Prostate gland (tissue), 2 donors: ENCODE results near the gene CHST13. TPM values are rescaled to one million over a fixed set of nuclear protein-coding genes. Genes with fewer than 3 reads are reported as not detected.

ENCODE experiments used
- DNase-seq: peaks from one replicate; pipeline ENCODE4 v3.0.0-alpha.2; 2019; ENCODE audit warnings: low spot score
- H3K27ac ChIP-seq, 2 donors: fragments of 200-600 bp; sonication (generic); 2 replicates each; pipeline ENCODE4 v1.5.1; 2017 to 2019
- H3K27me3 ChIP-seq: fragments of 200-600 bp; sonication (generic); replicated peaks from 2 replicates; pipeline ENCODE4 v1.5.1; 2019; ENCODE audit not compliant: insufficient read depth
- H3K36me3 ChIP-seq, 2 donors: fragments of 200-600 bp; sonication (generic); 1 replicate in 1 of 2; 2 replicates in 1 of 2; pipeline versions ENCODE4 v1.5.1 to v1.8.1; 2017 to 2019
- H3K4me1 ChIP-seq: fragments of 200-600 bp; sonication (generic); replicated peaks from 2 replicates; pipeline ENCODE4 v1.5.1; 2019
- H3K4me3 ChIP-seq, 2 donors: fragments of 200-600 bp; sonication (generic); 2 replicates each; pipeline ENCODE4 v1.5.1; 2017 to 2019
- H3K9me3 ChIP-seq: fragments of 200-600 bp; sonication (generic); 2 replicates; pipeline ENCODE4 v1.5.1; 2017
- POLR2A ChIP-seq: fragments of 450-650 bp; IDR thresholded peaks from one replicate; pipeline ENCODE4 v1.6.1; 2016; ENCODE audit warnings: antibody characterized with exemption, mild to moderate bottlenecking
- POLR2AphosphoS5 ChIP-seq: sonication (generic); formaldehyde crosslinking; IDR thresholded peaks from one replicate; pipeline ENCODE4 v1.6.1; 2017; ENCODE audit warnings: antibody characterized with exemption
- WGBS: methylation state at CpG from one replicate; pipeline ENCODE4 v1.1.5; 2018; 5-methylcytosine and 5-hydroxymethylcytosine counted together
- intact Hi-C: fragments of 100-400 bp; cut with DNase I; formaldehyde crosslinking; loops from one replicate; pipeline ENCODE4 v1.14.2; 2022
- total RNA-seq, 2 donors: library from RNA; depleted of rRNA; stranded (reverse); fragments of >200 nt; gene quantifications; one replicate each; pipeline ENCODE4 v1.1.0, GENCODE V29; 2016
- TF ChIP-seq, protein P1 (sequence below), 4 experiments: fragments of 200-600 bp in 2 of 4; fragments of 450-650 bp in 2 of 4; sonication (generic) in 2 of 4; IDR thresholded peaks; 1 replicate in 3 of 4; 2 replicates in 1 of 4; pipeline ENCODE4 v1.5.1; 2016 to 2019; ENCODE audit warnings: antibody characterized with exemption in 4 of 4, mild to moderate bottlenecking in 2 of 4, moderate library complexity in 2 of 4

The CHST13 gene
- total RNA-seq, 2 donors from 2014 or later: 6.9 TPM; not detected in 1

DNA sequence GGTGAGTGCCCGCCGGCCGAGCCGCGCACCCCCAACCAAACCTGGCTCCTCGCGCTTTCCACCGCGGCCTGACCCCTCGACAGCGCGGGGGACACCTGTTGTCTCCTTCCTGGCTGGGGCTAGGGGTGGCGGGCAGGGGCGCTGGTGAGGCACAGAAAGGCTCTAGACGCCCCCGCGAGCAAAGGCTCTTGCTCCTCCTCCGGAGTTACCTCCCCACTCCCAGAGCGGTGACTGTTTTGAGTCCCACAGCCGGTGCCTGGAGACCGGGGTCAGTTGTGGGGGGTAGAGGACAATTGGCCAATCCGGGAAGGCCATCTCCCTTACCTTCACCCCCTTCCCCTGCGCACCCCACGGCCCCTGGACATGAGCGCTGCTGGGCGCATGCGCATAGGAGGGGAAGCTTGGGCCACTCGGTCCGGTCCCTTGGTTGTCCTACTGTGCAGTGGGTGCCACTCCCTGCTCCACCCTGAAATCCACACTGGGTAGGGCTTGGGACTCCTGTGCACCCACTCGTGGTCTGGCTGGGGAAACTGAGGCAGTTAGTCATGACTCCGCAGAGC is 554 bp downstream of the CHST13 start:
- DNase-seq: no peak
- intact Hi-C loops: loop anchor here (5.0 kb wide), 1 partner anchor 1023 kb away; no protein-coding TSS in a partner anchor
- H3K36me3 ChIP-seq: no peaks in the 10 kb centered on the region
- H3K9me3 ChIP-seq: no peaks in the 10 kb centered on the region
- 10% methylated on average over 26 of the region's 31 CpGs for WGBS
- peaks cover 6% of the 10 kb centered on the region for H3K27me3 ChIP-seq
- peak overlapping the region; percentile 21 to 29 for H3K4me3 ChIP-seq
- TF ChIP-seq POLR2AphosphoS5 (no peak), POLR2A (no peak)
- TF ChIP-seq, protein P1, sequence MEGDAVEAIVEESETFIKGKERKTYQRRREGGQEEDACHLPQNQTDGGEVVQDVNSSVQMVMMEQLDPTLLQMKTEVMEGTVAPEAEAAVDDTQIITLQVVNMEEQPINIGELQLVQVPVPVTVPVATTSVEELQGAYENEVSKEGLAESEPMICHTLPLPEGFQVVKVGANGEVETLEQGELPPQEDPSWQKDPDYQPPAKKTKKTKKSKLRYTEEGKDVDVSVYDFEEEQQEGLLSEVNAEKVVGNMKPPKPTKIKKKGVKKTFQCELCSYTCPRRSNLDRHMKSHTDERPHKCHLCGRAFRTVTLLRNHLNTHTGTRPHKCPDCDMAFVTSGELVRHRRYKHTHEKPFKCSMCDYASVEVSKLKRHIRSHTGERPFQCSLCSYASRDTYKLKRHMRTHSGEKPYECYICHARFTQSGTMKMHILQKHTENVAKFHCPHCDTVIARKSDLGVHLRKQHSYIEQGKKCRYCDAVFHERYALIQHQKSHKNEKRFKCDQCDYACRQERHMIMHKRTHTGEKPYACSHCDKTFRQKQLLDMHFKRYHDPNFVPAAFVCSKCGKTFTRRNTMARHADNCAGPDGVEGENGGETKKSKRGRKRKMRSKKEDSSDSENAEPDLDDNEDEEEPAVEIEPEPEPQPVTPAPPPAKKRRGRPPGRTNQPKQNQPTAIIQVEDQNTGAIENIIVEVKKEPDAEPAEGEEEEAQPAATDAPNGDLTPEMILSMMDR (IDR thresholded peaks at IDR 0.05): no peak
- H3K4me1 ChIP-seq: no peaks in the 10 kb centered on the region
- H3K27ac ChIP-seq: no peak overlapping the region

DNA sequence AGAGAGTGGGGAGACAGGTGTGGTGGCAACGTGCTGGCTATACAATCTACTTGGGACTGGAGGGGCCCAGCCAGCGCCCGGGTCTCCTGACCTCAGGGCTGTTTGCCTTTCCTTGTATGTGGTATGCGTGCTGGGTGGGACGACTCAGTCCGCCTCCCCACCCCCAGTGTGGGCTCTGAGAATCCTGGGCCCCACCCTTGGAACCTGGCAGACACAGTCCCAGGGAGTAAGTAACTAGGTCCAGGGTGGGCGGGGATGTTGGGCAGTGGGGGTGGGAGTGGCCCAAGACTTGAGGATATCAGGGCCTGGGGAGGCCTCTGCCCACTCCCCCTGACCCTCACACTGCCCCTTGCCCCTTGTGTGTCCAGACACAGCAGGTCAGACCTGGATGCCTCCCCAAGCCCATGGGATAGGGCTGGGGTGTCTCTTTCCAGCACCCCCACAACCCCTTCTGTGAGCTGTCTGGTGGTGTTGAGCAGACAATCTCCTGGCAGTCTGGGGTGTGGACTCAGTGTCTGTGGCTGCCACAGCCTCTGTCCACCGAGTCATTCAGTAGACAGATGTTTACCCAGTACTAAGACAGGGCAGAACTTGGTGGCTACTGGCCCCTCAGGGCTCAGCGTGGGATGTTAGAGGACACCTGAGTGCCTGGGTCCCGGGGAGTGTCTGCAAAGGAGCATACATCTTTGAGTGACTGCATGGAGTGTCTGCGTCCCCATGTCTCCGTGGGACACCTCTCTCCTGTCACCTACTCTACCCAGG is 1.3 kb downstream of the CHST13 start:
- 89% methylated on average over 12 of the region's 12 CpGs for WGBS
- Histone ChIP-seq H3K36me3 (no peaks in the 10 kb centered on the region), H3K27me3 (peaks cover 6% of the 10 kb centered on the region), H3K4me3 (no peak overlapping the region), H3K27ac (no peak overlapping the region), H3K4me1 (no peaks in the 10 kb centered on the region), H3K9me3 (no peaks in the 10 kb centered on the region)
- intact Hi-C loops: no loop called here
- DNase-seq: no peak
- no peak for TF ChIP-seq POLR2AphosphoS5
- TF ChIP-seq, protein P1 (IDR thresholded peaks at IDR 0.05): no peak
- no peak for TF ChIP-seq POLR2A

DNA sequence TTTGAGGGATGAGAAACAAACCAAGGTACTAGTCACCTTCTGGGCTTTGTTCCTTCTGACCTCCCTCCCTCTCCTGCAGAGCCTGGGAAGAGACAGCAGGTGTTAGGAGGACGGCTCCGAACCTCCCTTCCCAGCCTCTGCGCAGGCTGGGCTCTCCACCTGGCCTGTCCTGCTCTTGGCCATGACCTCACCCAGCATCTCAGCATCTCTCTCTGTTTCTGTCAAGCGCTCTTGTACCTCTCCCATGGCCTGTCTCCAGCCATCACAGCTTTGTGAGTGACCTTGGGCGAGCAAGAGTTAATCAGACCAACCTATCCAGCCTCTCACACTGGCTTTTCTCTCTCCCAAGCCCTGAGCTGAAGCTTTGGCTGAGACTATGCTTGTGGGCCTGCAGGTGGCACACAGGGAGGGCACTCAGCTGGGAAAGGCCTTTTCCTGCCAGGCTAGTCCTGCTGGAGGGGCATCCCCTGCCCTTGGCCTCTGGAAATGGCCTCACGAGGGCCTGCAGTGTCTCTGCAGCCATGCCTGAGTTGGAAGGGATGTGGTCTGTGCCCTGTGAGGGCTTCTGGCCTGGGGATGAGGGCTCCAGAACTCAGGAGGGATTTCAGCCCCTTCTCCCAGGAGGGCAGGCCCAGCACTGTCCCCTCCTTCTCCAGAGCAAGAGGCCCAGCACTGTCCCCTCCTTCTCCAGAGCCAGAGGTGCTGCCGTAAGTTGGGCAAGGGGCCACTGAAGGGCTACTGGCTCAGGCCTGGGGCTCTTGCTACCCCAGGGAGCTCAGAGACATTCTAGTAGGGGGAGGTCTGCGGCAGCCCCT is 2.1 kb downstream of the CHST13 start:
- no peaks in the 10 kb centered on the region for H3K9me3 ChIP-seq

DNA sequence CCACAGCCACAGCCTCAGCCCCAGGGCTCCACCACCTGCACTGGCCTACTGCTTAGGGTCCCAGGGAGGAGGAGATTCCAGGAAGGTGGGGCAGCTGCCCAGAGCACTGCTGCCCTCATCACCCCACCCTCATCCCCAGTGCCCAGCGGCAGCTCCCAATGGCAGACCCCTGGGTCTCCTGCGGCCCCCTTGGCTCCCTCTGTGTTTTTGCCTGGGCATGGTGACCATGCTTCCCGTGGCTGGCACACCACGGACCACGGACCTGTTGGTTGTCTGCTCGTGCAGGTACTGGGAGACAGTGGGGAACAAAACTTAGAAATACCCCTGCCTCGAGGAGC is 2.7 kb downstream of the CHST13 start:
- peaks cover 4% of the 10 kb centered on the region for H3K4me1 ChIP-seq
- intact Hi-C loops: no loop called here
- H3K4me3 ChIP-seq: no peak overlapping the region
- DNase-seq: no peak
- no peaks in the 10 kb centered on the region for H3K9me3 ChIP-seq
- no peaks in the 10 kb centered on the region for H3K36me3 ChIP-seq
- 93% methylated on average over 7 of the region's 7 CpGs for WGBS
- no peak for TF ChIP-seq POLR2A
- no peak for TF ChIP-seq POLR2AphosphoS5
- TF ChIP-seq, protein P1 (IDR thresholded peaks at IDR 0.05): no peak
- H3K27ac ChIP-seq: no peak overlapping the region
- peaks cover 6% of the 10 kb centered on the region for H3K27me3 ChIP-seq

More for the DNA sequence above, 2.1 kb downstream of the CHST13 start:
- H3K4me1 ChIP-seq: peaks cover 4% of the 10 kb centered on the region
- peaks cover 6% of the 10 kb centered on the region for H3K27me3 ChIP-seq
- DNase-seq: no peak
- H3K27ac ChIP-seq: no peak overlapping the region
- no peak overlapping the region for H3K4me3 ChIP-seq
- WGBS: 92% methylated on average over 8 of the region's 8 CpGs
- TF ChIP-seq, protein P1 (IDR thresholded peaks at IDR 0.05): no peak
- TF ChIP-seq POLR2AphosphoS5: no peak
- intact Hi-C loops: no loop called here
- no peaks in the 10 kb centered on the region for H3K36me3 ChIP-seq
